ENCODE results near the gene CD151.

DNA sequence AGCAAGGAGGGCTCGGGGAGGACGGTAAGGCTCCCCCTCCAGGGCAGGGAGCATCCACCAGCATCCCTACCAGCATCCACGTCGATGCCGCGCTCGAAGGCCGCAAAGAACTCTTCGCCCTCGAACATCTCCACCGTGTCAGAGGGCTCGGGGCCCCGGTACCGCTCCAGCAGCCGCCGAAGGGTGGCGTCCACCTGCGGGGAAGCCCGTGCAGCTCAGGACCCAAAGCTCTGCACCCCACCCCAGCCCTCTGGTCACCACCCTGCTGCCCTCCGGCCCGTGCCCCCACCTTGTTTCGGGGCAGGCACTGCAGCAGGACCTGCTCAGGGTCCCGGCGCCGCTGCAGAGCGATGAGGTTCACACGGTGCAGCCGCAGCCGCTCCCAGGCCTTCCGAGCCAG, 32.3 kb upstream of the CD151 start:
- TF ChIP-seq, protein P1, sequence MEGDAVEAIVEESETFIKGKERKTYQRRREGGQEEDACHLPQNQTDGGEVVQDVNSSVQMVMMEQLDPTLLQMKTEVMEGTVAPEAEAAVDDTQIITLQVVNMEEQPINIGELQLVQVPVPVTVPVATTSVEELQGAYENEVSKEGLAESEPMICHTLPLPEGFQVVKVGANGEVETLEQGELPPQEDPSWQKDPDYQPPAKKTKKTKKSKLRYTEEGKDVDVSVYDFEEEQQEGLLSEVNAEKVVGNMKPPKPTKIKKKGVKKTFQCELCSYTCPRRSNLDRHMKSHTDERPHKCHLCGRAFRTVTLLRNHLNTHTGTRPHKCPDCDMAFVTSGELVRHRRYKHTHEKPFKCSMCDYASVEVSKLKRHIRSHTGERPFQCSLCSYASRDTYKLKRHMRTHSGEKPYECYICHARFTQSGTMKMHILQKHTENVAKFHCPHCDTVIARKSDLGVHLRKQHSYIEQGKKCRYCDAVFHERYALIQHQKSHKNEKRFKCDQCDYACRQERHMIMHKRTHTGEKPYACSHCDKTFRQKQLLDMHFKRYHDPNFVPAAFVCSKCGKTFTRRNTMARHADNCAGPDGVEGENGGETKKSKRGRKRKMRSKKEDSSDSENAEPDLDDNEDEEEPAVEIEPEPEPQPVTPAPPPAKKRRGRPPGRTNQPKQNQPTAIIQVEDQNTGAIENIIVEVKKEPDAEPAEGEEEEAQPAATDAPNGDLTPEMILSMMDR (conservative IDR thresholded peaks at IDR 0.05; ENCODE audit: low read depth in 2 of 2) = no peak
- no peak for TF ChIP-seq EZH2phosphoT487 (IDR thresholded peaks at IDR 0.05; ENCODE audit: unreplicated experiment)
